Neural progenitor cell (in vitro differentiated cells): ENCODE measurements around the gene HDAC3. TPM values are rescaled to one million over a fixed set of nuclear protein-coding genes. Genes with fewer than 3 reads are reported as not detected.

Experiments used
- DNase-seq: peaks from one replicate; pipeline ENCODE4 v3.0.0-alpha.2; 2016; ENCODE audit warnings: low spot score
- H2AFZ ChIP-seq: fragments of 200-600 bp; sonication (generic); replicated peaks from 2 replicates; pipeline ENCODE4 v1.6.1; 2016; ENCODE audit warnings: antibody characterized with exemption
- H3F3A ChIP-seq: fragments of 200-600 bp; sonication (generic); 2 replicates; pipeline ENCODE4 v1.6.1; 2016; ENCODE audit warnings: antibody characterized with exemption, low read depth
- H3K27ac ChIP-seq: fragments of 200-600 bp; sonication (generic); 2 replicates; pipeline ENCODE4 v1.5.1; 2016; ENCODE audit warnings: mild to moderate bottlenecking
- H3K27me3 ChIP-seq: fragments of 200-600 bp; sonication (generic); 2 replicates; pipeline ENCODE4 v1.6.1; 2016; ENCODE audit warnings: mild to moderate bottlenecking, moderate library complexity
- H3K36me3 ChIP-seq: fragments of 200-600 bp; sonication (generic); 2 replicates; pipeline ENCODE4 v1.5.1; 2016
- H3K4me1 ChIP-seq: fragments of 200-600 bp; sonication (generic); 2 replicates; pipeline ENCODE4 v1.6.1; 2016; ENCODE audit warnings: mixed run types
- H3K4me2 ChIP-seq: fragments of 200-600 bp; sonication (generic); 2 replicates; pipeline ENCODE4 v1.6.1; 2016
- H3K4me3 ChIP-seq: fragments of 200-600 bp; sonication (generic); 2 replicates; pipeline ENCODE4 v1.5.1; 2016
- H3K79me2 ChIP-seq: fragments of 200-600 bp; sonication (generic); 2 replicates; pipeline ENCODE4 v1.6.1; 2016; ENCODE audit warnings: low read depth
- H3K9ac ChIP-seq: fragments of 200-600 bp; sonication (generic); 2 replicates; pipeline ENCODE4 v1.6.1; 2016
- H3K9me3 ChIP-seq: fragments of 200-600 bp; sonication (generic); 2 replicates; pipeline ENCODE4 v1.5.1; 2016; ENCODE audit warnings: low read depth
- H4K20me1 ChIP-seq: fragments of 200-600 bp; sonication (generic); 2 replicates; pipeline ENCODE4 v1.6.1; 2016; ENCODE audit warnings: low read depth
- H3K27ac Mint-ChIP-seq: 3 replicates; pipeline ENCODE4 v1.8.0; 2021; ENCODE audit warnings: mixed read lengths
- H3K27me3 Mint-ChIP-seq: 2 replicates; pipeline ENCODE4 v1.8.0; 2022; ENCODE audit warnings: low read depth, mild to moderate bottlenecking, inconsistent platforms, moderate library complexity, mixed read lengths; ENCODE audit not compliant: insufficient read depth
- H3K36me3 Mint-ChIP-seq: 3 replicates; pipeline ENCODE4 v1.8.0; 2021; ENCODE audit warnings: mixed read lengths
- H3K4me1 Mint-ChIP-seq: 3 replicates; pipeline ENCODE4 v1.8.0; 2021; ENCODE audit warnings: mixed read lengths
- H3K4me3 Mint-ChIP-seq: 3 replicates; pipeline ENCODE4 v1.8.0; 2021; ENCODE audit warnings: mild to moderate bottlenecking, moderate library complexity, mixed read lengths
- H3K9me3 Mint-ChIP-seq: 3 replicates; pipeline ENCODE4 v1.8.0; 2020; ENCODE audit warnings: mixed read lengths
- EZH2 ChIP-seq: fragments of 200-600 bp; sonication (generic); IDR thresholded peaks from 2 replicates; pipeline ENCODE4 v1.6.1; 2017; ENCODE audit warnings: antibody characterized with exemption, mild to moderate bottlenecking, moderate library complexity
- EZH2phosphoT487 ChIP-seq: fragments of 200-600 bp; sonication (generic); IDR thresholded peaks from 2 replicates; pipeline ENCODE4 v1.6.1; 2017; ENCODE audit warnings: antibody characterized with exemption
- total RNA-seq: library from RNA; depleted of rRNA; stranded (reverse); fragments of >200 nt; gene quantifications from 2 replicates; pipeline ENCODE4 v1.2.3, GENCODE V29; 2015; ENCODE audit warnings: low replicate concordance
- TF ChIP-seq, protein P1 (sequence below): fragments of 200-600 bp; sonication (generic); IDR thresholded peaks from 2 replicates; pipeline ENCODE4 v1.5.1; 2017; ENCODE audit warnings: antibody characterized with exemption, mild to moderate bottlenecking

The HDAC3 gene
- total RNA-seq, 1 donor from 2014 or later: 57.3 TPM

DNA sequence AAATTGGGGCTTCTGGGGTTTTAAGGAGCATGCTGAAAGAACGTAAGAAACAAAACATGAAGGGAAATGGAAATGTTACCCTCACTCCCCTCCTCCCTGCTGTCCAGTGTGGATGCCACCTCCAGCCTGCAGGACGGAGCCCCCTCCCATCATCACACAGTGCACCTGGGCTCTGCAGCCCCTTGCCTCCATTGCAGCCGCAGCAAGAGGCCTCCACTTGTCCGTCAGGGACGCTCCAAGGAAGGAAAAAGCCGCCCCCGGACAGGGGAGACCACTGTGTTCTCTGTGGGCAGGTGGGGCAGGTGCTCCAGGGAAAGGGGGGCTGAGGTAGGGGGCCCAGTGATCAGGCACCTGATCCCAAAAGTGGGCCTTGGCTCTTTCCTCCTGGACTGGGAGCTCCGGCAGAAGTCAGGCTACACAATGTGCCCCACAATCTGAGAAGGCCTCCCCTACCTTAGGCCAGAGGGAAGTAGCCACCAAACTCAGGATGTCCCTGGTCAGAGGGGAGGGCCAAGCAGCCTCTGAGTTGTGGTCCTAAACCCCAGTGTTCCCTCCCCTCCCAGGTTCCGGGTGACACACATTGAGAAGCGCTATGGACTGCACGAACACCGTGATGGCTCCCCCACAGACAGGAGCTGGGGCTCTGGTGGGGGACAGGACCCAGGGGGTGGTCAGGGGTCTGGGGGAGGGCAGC is 2.9 kb upstream of the HDAC3 start:
- H3K79me2 ChIP-seq: peaks cover 21% of the 10 kb centered on the region
- H2AFZ ChIP-seq: no peak overlapping the region
- peaks cover 4% of the 10 kb centered on the region for H3K36me3 Mint-ChIP-seq
- H3K4me1 ChIP-seq: peaks cover 5% of the 10 kb centered on the region
- peaks cover 37% of the 10 kb centered on the region for H4K20me1 ChIP-seq
- H3K9me3 ChIP-seq: no peaks in the 10 kb centered on the region
- H3K4me1 Mint-ChIP-seq: peaks cover 25% of the 10 kb centered on the region
- H3F3A ChIP-seq: peaks cover 9% of the 10 kb centered on the region
- H3K36me3 ChIP-seq: no peaks in the 10 kb centered on the region
- peaks cover 16% of the 10 kb centered on the region for H3K27me3 ChIP-seq
- no peak overlapping the region for H3K27ac ChIP-seq
- no peaks in the 10 kb centered on the region for H3K27me3 Mint-ChIP-seq
- no peak for DNase-seq
- H3K9ac ChIP-seq: no peak overlapping the region
- H3K4me2 ChIP-seq: no peak overlapping the region
- no peak for TF ChIP-seq EZH2
- TF ChIP-seq, protein P1, sequence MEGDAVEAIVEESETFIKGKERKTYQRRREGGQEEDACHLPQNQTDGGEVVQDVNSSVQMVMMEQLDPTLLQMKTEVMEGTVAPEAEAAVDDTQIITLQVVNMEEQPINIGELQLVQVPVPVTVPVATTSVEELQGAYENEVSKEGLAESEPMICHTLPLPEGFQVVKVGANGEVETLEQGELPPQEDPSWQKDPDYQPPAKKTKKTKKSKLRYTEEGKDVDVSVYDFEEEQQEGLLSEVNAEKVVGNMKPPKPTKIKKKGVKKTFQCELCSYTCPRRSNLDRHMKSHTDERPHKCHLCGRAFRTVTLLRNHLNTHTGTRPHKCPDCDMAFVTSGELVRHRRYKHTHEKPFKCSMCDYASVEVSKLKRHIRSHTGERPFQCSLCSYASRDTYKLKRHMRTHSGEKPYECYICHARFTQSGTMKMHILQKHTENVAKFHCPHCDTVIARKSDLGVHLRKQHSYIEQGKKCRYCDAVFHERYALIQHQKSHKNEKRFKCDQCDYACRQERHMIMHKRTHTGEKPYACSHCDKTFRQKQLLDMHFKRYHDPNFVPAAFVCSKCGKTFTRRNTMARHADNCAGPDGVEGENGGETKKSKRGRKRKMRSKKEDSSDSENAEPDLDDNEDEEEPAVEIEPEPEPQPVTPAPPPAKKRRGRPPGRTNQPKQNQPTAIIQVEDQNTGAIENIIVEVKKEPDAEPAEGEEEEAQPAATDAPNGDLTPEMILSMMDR: no peak
- TF ChIP-seq EZH2phosphoT487: no peak
- no peak overlapping the region for H3K27ac Mint-ChIP-seq
- no peak overlapping the region for H3K4me3 ChIP-seq
- H3K9me3 Mint-ChIP-seq: no peaks in the 10 kb centered on the region
- H3K4me3 Mint-ChIP-seq: no peak overlapping the region

DNA sequence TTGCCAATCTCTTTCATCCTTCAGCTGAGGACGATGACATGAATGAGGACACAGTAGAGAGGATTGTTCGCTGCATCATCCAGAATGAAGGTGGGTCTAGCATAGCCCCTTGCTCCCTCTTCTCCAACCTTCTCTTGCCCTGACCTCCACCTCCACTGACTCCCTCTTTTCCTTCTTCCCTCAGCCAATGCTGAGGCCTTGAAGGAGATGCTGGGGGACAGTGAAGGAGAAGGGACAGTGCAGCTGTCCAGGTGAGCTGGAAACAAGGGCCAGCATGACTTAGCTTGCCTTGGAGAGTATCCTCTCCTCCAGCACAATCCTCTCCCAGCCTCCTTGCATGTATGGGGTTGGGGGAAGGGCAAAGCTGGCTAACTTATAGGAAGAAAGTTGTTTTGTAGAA is 2.1 kb upstream of the HDAC3 start:
- Histone ChIP-seq H3K79me2 (peaks cover 29% of the 10 kb centered on the region), H3K9me3 (no peaks in the 10 kb centered on the region), H3K4me3 (no peak overlapping the region), H3K4me1 (peaks cover 5% of the 10 kb centered on the region), H3K9ac (no peak overlapping the region), H3K27ac (no peak overlapping the region), H3F3A (peaks cover 9% of the 10 kb centered on the region), H3K27me3 (peaks cover 16% of the 10 kb centered on the region), H3K36me3 (no peaks in the 10 kb centered on the region), H2AFZ (no peak overlapping the region), H4K20me1 (peaks cover 42% of the 10 kb centered on the region), H3K4me2 (no peak overlapping the region)
- peaks cover 25% of the 10 kb centered on the region for H3K4me1 Mint-ChIP-seq
- H3K9me3 Mint-ChIP-seq: no peaks in the 10 kb centered on the region
- H3K36me3 Mint-ChIP-seq: peaks cover 7% of the 10 kb centered on the region
- H3K27me3 Mint-ChIP-seq: no peaks in the 10 kb centered on the region
- H3K27ac Mint-ChIP-seq: no peak overlapping the region
- TF ChIP-seq EZH2 (no peak), EZH2phosphoT487 (no peak)
- TF ChIP-seq, protein P1: no peak
- H3K4me3 Mint-ChIP-seq: peak overlapping the region; percentile 84
- no peak for DNase-seq

DNA sequence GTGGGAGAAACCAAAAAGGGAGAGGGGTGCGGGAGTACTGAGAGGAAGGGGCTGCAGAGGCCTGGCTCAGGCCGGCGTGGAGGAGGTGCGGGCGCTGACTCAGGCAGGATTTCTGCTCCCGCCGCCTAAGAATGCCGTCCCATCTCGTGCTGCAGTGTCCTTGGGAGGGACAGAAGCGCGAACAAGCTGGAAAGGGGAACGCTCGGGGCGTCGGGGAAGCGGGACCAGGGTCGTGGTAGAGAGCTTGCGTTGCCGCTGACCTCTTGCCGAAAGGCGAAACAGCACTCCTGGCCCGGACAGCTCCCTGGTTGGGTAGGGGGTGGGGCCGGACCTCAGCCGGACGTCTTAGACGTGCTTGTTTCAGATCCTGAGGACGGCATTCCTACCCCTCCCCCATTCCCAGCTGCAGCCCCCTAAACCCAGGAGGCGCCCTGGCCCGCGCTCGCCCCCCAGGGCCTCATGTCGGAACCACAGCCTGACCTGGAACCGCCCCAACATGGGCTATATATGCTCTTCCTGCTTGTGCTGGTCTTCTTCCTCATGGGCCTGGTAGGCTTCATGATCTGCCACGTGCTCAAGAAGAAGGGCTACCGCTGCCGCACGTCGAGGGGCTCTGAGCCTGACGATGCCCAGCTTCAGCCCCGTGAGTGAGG is 1.2 kb upstream of the HDAC3 start:
- Histone ChIP-seq H3K4me1 (peaks cover 5% of the 10 kb centered on the region), H3F3A (peaks cover 9% of the 10 kb centered on the region), H3K9me3 (no peaks in the 10 kb centered on the region), H2AFZ (peak overlapping the region; percentile 91), H3K4me3 (peak overlapping the region; percentile 80), H3K36me3 (no peaks in the 10 kb centered on the region), H3K27me3 (peaks cover 16% of the 10 kb centered on the region), H3K4me2 (peak overlapping the region; percentile 96), H4K20me1 (peaks cover 45% of the 10 kb centered on the region), H3K79me2 (peaks cover 36% of the 10 kb centered on the region), H3K9ac (no peak overlapping the region), H3K27ac (no peak overlapping the region)
- TF ChIP-seq EZH2phosphoT487: no peak
- TF ChIP-seq EZH2: peak; percentile 33
- TF ChIP-seq, protein P1: peak; percentile 57
- no peaks in the 10 kb centered on the region for H3K9me3 Mint-ChIP-seq
- no peak overlapping the region for H3K27ac Mint-ChIP-seq
- peaks cover 25% of the 10 kb centered on the region for H3K4me1 Mint-ChIP-seq
- peak; percentile 94 for DNase-seq
- peaks cover 7% of the 10 kb centered on the region for H3K36me3 Mint-ChIP-seq
- H3K4me3 Mint-ChIP-seq: peak overlapping the region; percentile 84
- no peaks in the 10 kb centered on the region for H3K27me3 Mint-ChIP-seq
